GM13976 (cell line): ENCODE results near the gene NDUFAF7.
A peak's percentile ranks its signal among the peaks of the same experiment; 100 is the strongest.

Experiments used
- DNase-seq: peaks from one replicate; pipeline ENCODE4 v3.0.0; 2012; ENCODE audit warnings: low spot score
- CTCF ChIP-seq: IDR thresholded peaks from 2 replicates; pipeline ENCODE4 v1.5.1; 2012; ENCODE audit warnings: borderline replicate concordance, mild to moderate bottlenecking; ENCODE audit not compliant: insufficient read depth; ENCODE audit errors: extremely low read depth, missing control alignments, control extremely low read depth
- in situ Hi-C: fragments of 300-500 bp; cut with MboI; formaldehyde crosslinking; loops from one replicate; pipeline ENCODE4 v1.12.0; 2022; ENCODE audit warnings: low sequenced_read_pairs, mixed read lengths, inconsistent platforms; ENCODE audit not compliant: unreplicated experiment

The NDUFAF7 gene

GRCh38 chr2:37231241-37232130 is at the start of gene NDUFAF7, which contains the start of gene CEBPZ:
NDUFAF7 (plus strand) TSS chr2:37231658; CDS start chr2:37231706, 48 bp downstream.
CEBPZ (minus strand) TSS chr2:37231596; CDS start chr2:37231567, 29 bp downstream.
- no peak for TF ChIP-seq CTCF
- in situ Hi-C loops, result no loop called here

GRCh38 chr2:37181726-37182684 is 49.5 kb upstream of the NDUFAF7 start:
- in situ Hi-C loops, result no loop called here
- no peak for TF ChIP-seq CTCF

More at GRCh38 chr2:37231241-37232130, at the start of gene NDUFAF7, which contains the start of gene CEBPZ:
- DNase-seq, result peak; percentile 95

GRCh38 chr2:37188570-37188969 is 42.9 kb upstream of the NDUFAF7 start, which contains the start of gene SULT6B1:
SULT6B1 (minus strand) TSS chr2:37188670; CDS start chr2:37188640, 30 bp downstream.
- in situ Hi-C loops, result no loop called here
- DNase-seq, result no peak
- no peak for TF ChIP-seq CTCF

More at GRCh38 chr2:37181726-37182684, 49.5 kb upstream of the NDUFAF7 start:
- DNase-seq, result no peak

GRCh38 chr2:37189452-37190153 is 41.9 kb upstream of the NDUFAF7 start:
- TF ChIP-seq CTCF, result no peak
- in situ Hi-C loops, result no loop called here
- DNase-seq, result no peak

- no peak for TF ChIP-seq CTCF
- in situ Hi-C loops, result no loop called here
- DNase-seq, result no peak
Measured at GRCh38 chr2:37190290-37190689, 41.2 kb upstream of the NDUFAF7 start.
